Mucosa of stomach (tissue), 1 donor: Measurements from ENCODE around the gene TUBGCP6.
"Not testable (repeated sequence)": the region's sequence is repeated elsewhere in the genome, so short reads cannot be mapped to it uniquely, and the experiment has no call there.

ENCODE experiments used
- H3K27me3 ChIP-seq: one replicate; pipeline ENCODE4 v1.7.0; 2013; ENCODE audit warnings: mild to moderate bottlenecking, low read length; ENCODE audit not compliant: control insufficient read depth, insufficient read depth
- H3K36me3 ChIP-seq: one replicate; pipeline ENCODE4 v1.7.0; 2013; ENCODE audit warnings: low read length; ENCODE audit not compliant: control insufficient read depth, insufficient read depth
- H3K4me1 ChIP-seq: one replicate; pipeline ENCODE4 v1.7.0; 2013; ENCODE audit warnings: mild to moderate bottlenecking, low read length; ENCODE audit not compliant: control insufficient read depth, insufficient read depth
- H3K4me3 ChIP-seq: one replicate; pipeline ENCODE4 v1.7.0; 2013; ENCODE audit warnings: low read length
- H3K9ac ChIP-seq: one replicate; pipeline ENCODE4 v1.7.0; 2013; ENCODE audit warnings: mild to moderate bottlenecking, low read length, moderate library complexity
- H3K9me3 ChIP-seq: one replicate; pipeline ENCODE4 v1.7.0; 2013; ENCODE audit warnings: mild to moderate bottlenecking, low read length, moderate library complexity; ENCODE audit not compliant: control insufficient read depth
- donor health status: Pancreatic carcinoma.

TUBGCP6 gene

DNA sequence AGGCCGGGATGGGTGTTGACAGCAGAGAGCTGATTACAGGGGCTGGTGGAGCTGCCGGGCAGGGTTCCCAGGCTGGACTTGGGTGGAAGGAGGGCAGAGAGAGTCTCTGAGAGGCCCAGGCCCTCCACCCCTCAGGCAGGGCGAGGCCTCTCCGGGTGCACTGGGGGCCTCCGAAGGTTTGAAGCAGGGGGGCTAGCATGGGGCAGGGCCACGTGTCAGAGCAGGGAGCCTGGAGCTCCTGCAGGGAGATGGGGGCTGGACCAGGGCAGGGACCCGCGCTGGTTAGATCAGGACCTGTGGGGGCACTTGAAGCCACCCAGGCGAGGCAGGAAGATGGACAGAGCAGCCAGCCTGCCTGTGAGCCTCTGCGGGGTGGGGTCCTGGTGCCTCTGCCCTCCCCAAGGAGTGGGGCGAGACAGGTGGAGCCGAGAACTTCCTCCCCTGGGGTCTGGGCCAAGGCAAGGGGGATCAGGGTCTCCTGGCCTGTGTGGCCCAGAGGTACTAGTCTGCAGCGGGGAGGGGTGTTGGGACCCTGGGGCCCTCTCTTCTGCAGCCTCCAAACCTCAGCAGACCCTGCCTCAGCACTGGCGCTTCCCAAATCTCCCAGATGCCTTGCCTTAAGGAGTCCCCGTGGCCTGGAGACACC, 73.4 kb downstream of the TUBGCP6 start:
- Histone ChIP-seq H3K9me3 (no peaks in the 10 kb centered on the region), H3K4me3 (no peak overlapping the region), H3K9ac (no peak overlapping the region)

DNA sequence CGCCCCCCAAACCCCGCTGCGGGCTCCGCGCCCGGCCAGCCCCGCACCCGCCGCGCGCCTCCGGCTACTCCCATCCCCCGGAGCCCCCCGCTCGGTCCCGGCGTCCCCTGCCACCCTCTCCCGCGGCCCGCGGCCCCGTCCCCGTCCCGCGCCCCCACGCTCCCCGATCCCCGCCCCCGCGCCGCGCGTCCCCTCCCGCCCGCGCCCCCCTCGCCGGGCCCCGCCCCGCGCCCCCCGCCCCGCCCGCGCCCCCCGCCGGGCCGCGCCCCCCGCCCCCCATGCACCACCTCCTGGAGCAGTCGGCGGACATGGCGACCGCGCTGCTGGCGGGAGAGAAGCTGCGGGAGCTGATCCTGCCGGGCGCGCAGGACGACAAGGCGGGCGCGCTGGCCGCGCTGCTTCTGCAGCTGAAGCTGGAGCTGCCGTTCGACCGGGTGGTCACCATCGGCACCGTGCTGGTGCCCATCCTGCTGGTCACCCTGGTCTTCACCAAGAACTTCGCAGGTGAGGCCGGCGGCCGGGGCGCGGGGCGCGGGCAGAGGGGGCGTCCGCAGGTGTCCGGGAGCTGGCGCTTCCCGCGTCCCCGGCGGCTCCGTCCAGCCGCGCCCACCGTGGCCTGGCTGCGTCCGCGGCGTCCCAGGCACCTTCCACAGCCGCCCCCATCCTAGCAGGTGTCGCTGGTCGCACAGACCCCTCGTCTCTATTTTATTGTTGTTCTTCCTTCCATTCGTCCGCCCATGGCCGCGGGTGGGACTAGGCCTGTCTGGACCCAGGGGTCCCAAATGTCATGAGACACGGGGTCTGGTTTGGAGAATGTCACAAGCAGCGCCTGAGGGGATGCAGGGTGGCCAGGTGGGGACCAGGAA, 74.1 kb downstream of the TUBGCP6 start, which contains the start of gene PANX2:
PANX2 (plus strand) TSS at position 279 of the 866 bp plus-strand sequence; CDS start at position 279, 0 bp downstream.
- Histone ChIP-seq H3K9me3 (no peaks in the 10 kb centered on the region), H3K27me3 (peaks cover 41% of the 10 kb centered on the region), H3K9ac (no peak within 1 kb of the TSS), H3K4me1 (peaks cover 11% of the 10 kb centered on the region), H3K4me3 (no peak within 1 kb of the TSS), H3K36me3 (no peaks in the 10 kb centered on the region)

More for the DNA sequence above, 73.4 kb downstream of the TUBGCP6 start:
- Histone ChIP-seq H3K27me3 (peaks cover 41% of the 10 kb centered on the region), H3K4me1 (peaks cover 11% of the 10 kb centered on the region), H3K36me3 (no peaks in the 10 kb centered on the region)

DNA sequence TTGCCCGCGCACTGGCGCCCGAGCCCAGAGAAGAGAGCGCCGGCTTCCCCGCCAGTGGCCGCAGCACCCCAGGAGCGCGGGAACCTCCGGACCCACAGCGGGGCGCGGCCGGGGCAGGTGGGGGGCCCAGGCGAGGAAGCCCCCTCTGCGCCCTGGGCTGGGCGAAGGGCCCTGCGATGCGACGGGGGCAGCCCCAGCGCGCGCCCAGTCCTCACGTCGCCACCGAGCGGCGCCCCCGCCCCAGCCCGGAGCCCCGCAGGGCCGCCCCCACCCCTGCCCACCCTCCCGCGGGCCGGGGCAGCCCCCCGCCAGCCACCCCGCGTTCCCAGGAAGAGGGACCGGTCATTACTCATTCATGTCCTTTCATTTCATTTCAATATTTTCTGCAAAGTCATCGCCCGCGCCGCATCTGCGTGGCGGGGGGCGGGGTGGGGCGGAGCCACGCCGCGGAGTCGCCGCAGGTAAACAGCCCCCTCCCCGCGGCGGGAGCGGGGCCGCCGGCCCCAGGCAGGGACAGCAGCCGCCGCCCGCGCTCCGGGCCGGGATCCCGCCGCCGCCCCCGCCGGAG, 75.0 kb downstream of the TUBGCP6 start:
- Histone ChIP-seq H3K4me3 (no peak overlapping the region), H3K9me3 (no peaks in the 10 kb centered on the region), H3K27me3 (peaks cover 41% of the 10 kb centered on the region), H3K9ac (no peak overlapping the region), H3K36me3 (no peaks in the 10 kb centered on the region), H3K4me1 (peaks cover 11% of the 10 kb centered on the region)

DNA sequence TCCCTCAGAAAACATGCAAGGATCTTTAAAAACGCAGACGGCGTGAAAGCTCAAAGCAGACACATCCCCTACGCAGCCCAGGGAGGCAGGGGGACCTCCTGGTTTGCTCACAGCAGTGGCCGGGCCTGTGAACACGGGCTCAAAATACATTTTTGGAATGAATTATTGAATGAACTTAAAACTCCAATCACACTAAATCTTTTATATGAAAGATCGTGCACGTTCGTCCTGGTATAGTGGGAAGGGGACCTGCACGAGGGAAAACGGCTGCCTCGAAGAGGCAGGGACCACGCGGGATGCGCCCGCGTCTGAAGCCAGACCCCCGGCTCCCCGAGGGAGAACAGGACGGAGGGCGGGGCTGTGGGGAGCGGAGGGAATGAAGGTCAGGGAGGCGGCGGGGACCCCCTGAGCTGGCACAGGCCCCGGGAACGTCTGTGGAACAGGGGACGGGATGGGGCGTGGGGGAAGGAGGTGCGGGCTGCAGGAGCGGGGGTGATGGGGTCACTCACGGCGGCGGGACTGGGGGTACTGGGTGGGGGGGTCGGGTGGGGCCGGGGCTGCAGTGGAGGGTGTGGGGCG, 75.6 kb downstream of the TUBGCP6 start:
- Histone ChIP-seq H3K9ac (no peak overlapping the region), H3K27me3 (peaks cover 39% of the 10 kb centered on the region), H3K4me3 (no peak overlapping the region), H3K9me3 (no peaks in the 10 kb centered on the region), H3K36me3 (no peaks in the 10 kb centered on the region), H3K4me1 (peaks cover 11% of the 10 kb centered on the region)

DNA sequence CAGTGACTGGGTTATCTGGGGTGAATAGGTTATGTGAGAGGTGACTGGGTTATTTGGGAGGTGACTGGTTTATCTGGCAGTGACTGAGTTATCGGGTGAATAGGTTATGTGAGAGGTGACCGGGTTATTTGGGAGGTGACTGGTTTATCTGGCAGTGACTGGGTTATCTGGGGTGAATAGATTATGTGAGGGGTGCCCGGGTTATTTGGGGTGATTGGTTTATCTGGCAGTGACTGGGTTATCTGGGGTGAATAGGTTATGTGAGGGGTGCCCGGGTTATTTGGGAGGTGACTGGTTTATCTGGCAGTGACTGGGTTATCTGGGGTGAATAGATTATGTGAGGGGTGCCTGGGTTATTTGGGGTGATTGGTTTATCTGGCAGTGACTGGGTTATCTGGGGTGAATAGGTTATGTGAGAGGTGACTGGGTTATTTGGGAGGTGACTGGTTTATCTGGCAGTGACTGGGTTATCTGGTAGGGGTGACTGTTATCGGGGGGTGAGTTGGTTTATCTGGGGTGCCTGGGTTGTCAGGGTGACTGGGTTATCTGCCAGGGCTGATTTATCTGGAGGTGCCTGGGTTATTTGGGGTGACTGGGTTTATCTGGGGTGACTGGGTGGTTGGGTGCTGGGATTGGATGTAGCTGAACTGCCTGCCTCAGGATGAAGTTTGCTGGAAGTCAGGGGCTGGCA, 76.2 kb downstream of the TUBGCP6 start:
- H3K4me3 ChIP-seq, H3K36me3 ChIP-seq, H3K9ac ChIP-seq, H3K9me3 ChIP-seq: not testable (repeated sequence)
- Histone ChIP-seq H3K27me3 (peaks cover 35% of the 10 kb centered on the region), H3K4me1 (peaks cover 11% of the 10 kb centered on the region)

DNA sequence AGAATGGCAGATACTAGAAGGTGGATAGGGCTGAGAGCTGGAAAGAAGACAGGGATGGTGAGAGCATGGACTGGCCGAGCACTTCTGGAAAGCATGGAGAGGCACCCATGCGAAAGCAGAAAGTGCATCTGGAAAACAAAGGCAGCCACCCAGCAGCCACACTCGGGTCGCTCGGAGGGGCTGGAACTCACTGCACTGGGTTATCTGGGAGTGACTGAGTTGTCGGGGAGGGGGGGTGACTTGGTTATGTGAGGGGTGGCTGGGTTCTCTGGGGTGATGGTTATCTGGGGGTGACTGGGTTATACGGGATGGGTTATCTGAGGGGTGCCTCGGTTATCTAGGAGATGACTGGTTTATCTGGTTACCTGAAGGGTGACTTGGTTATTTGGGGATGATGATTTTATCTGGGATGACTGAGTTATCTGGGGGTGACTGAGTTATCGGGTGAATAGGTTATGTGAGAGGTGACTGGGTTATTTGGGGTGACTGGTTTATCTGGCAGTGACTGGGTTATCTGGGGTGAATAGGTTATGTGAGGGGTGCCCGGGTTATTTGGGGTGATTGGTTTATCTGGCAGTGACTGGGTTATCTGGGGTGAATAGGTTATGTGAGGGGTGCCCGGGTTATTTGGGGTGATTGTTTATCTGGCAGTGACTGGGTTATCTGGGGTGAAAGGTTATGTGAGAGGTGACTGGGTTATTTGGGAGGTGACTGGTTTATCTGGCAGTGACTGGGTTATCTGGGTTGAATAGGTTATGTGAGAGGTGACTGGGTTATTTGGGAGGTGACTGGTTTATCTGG, 76.9 kb downstream of the TUBGCP6 start:
- Histone ChIP-seq H3K36me3 (no peaks in the 10 kb centered on the region), H3K9ac (no peak overlapping the region), H3K27me3 (peaks cover 31% of the 10 kb centered on the region), H3K4me1 (peaks cover 11% of the 10 kb centered on the region), H3K4me3 (no peak overlapping the region), H3K9me3 (no peaks in the 10 kb centered on the region)
